Hematopoietic multipotent progenitor cell treated with erythropoietin and hydrocortisone succinate and interleukin-3 and kit ligand, for 17 days (in vitro differentiated cells): Measurements from ENCODE around the gene CADM1.

Source experiments
- DNase-seq: peaks from one replicate; pipeline ENCODE4 v3.0.0-alpha.2; 2015; ENCODE audit warnings: low spot score

Gene CADM1

GRCh38 chr11:115398333-115399080 is 105.7 kb downstream of the CADM1 start:
- no peak for DNase-seq

GRCh38 chr11:115396533-115396932 is 107.7 kb downstream of the CADM1 start:
- no peak for DNase-seq

GRCh38 chr11:115393950-115394349 is 110.3 kb downstream of the CADM1 start:
- no peak for DNase-seq

GRCh38 chr11:115391598-115391997 is 112.6 kb downstream of the CADM1 start:
- DNase-seq = no peak

- DNase-seq = no peak
These were observed 113.1 kb downstream of the CADM1 start for GRCh38 chr11:115391160-115391559.

GRCh38 chr11:115390441-115390840 is 113.8 kb downstream of the CADM1 start:
- no peak for DNase-seq

GRCh38 chr11:115389790-115390189 is 114.4 kb downstream of the CADM1 start:
- no peak for DNase-seq

GRCh38 chr11:115385226-115385625 is 119.0 kb downstream of the CADM1 start:
- no peak for DNase-seq

GRCh38 chr11:115384236-115384635 is 120.0 kb downstream of the CADM1 start:
- no peak for DNase-seq

- no peak for DNase-seq
These were observed 120.8 kb downstream of the CADM1 start for GRCh38 chr11:115383431-115383830.

GRCh38 chr11:115379528-115379927 is 124.7 kb downstream of the CADM1 start:
- DNase-seq = no peak

- DNase-seq = no peak
These were observed 125.7 kb downstream of the CADM1 start for GRCh38 chr11:115378557-115378956.

GRCh38 chr11:115377882-115378296 is 126.3 kb downstream of the CADM1 start:
- DNase-seq = no peak

- no peak for DNase-seq
These were observed 135.6 kb downstream of the CADM1 start for GRCh38 chr11:115368616-115369015.

- no peak for DNase-seq
These were observed 137.4 kb downstream of the CADM1 start for GRCh38 chr11:115366826-115367225.

- no peak for DNase-seq
These were observed 138.3 kb downstream of the CADM1 start for GRCh38 chr11:115365907-115366306.

GRCh38 chr11:115364896-115365295 is 139.3 kb downstream of the CADM1 start:
- no peak for DNase-seq

GRCh38 chr11:115363921-115364320 is 140.3 kb downstream of the CADM1 start:
- no peak for DNase-seq

GRCh38 chr11:115363426-115363825 is 140.8 kb downstream of the CADM1 start:
- DNase-seq = no peak

- DNase-seq = no peak
These were observed 141.2 kb downstream of the CADM1 start for GRCh38 chr11:115362997-115363396.

- no peak for DNase-seq
These were observed 143.2 kb downstream of the CADM1 start for GRCh38 chr11:115361025-115361424.

- no peak for DNase-seq
These were observed 143.9 kb downstream of the CADM1 start for GRCh38 chr11:115360186-115360824.

GRCh38 chr11:115357066-115357465 is 147.1 kb downstream of the CADM1 start:
- DNase-seq = no peak
